ENCODE measurements around the gene LRRC53.
A peak's percentile ranks its signal among the peaks of the same experiment; 100 is the strongest.

LRRC53 gene

GRCh38 chr1:74512170-74512915 is at the start of gene LRRC53:
Gene LRRC53, minus strand, starts transcription at chr1:74512611. Its CDS starts 29,262 bp downstream, at chr1:74483349.
- DNase-seq = no peak

- DNase-seq = no peak
Measured at GRCh38 chr1:74549932-74550331, 37.5 kb upstream of the LRRC53 start.

- no peak for DNase-seq
Measured at GRCh38 chr1:74548961-74549750, 36.7 kb upstream of the LRRC53 start.

- no peak for DNase-seq
Measured at GRCh38 chr1:74545821-74546220, 33.4 kb upstream of the LRRC53 start.

- no peak for DNase-seq
Measured at GRCh38 chr1:74534241-74534640, 21.8 kb upstream of the LRRC53 start.

GRCh38 chr1:74531796-74532195 is 19.4 kb upstream of the LRRC53 start:
- no peak for DNase-seq

GRCh38 chr1:74530892-74531291 is 18.5 kb upstream of the LRRC53 start:
- DNase-seq = no peak

- DNase-seq = no peak
Measured at GRCh38 chr1:74528123-74528522, 15.7 kb upstream of the LRRC53 start.

- DNase-seq = peak; percentile 29
Measured at GRCh38 chr1:74526708-74527107, 14.3 kb upstream of the LRRC53 start.

GRCh38 chr1:74523873-74524480 is 11.6 kb upstream of the LRRC53 start:
- no peak for DNase-seq

- no peak for DNase-seq
Measured at GRCh38 chr1:74522148-74522547, 9.7 kb upstream of the LRRC53 start.

- no peak for DNase-seq
Measured at GRCh38 chr1:74517599-74518051, 5.2 kb upstream of the LRRC53 start.

- no peak for DNase-seq
Measured at GRCh38 chr1:74513411-74514300, 1.2 kb upstream of the LRRC53 start.

- DNase-seq = no peak
Measured at GRCh38 chr1:74508449-74508848, 4.0 kb downstream of the LRRC53 start.

- DNase-seq = peak; percentile 50
Measured at GRCh38 chr1:74505928-74506710, 6.3 kb downstream of the LRRC53 start.

- no peak for DNase-seq
Measured at GRCh38 chr1:74504933-74505512, 7.4 kb downstream of the LRRC53 start.

- DNase-seq = peak; percentile 66
Measured at GRCh38 chr1:74504125-74504932, 8.1 kb downstream of the LRRC53 start.

- no peak for DNase-seq
Measured at GRCh38 chr1:74502858-74503257, 9.6 kb downstream of the LRRC53 start.

- no peak for DNase-seq
Measured at GRCh38 chr1:74502432-74502831, 10.0 kb downstream of the LRRC53 start.

GRCh38 chr1:74498901-74499300 is 13.5 kb downstream of the LRRC53 start:
- DNase-seq = no peak

- no peak for DNase-seq
Measured at GRCh38 chr1:74496669-74497068, 15.7 kb downstream of the LRRC53 start.

Data from NCI-H1694 treated with DMSO at 0.1 percent for 48 hours (cell line).